T-helper 1 cell treated with Interleukin-12 subunit alpha and Interleukin-12 subunit beta and Interleukin-4 antibody, amounts not matched to agents 30 ng/mL and 1 ng/mL, for 36 hours (primary cell): Measurements from ENCODE around the gene AMDHD2. TPM values are rescaled to one million over a fixed set of nuclear protein-coding genes. Genes with fewer than 3 reads are reported as not detected.

Experiments used
- intact Hi-C: fragments of 100-400 bp; cut with micrococcal nuclease; formaldehyde crosslinking; loops from one replicate; pipeline ENCODE4 v1.15.1; 2024
- total RNA-seq: library from RNA; stranded (reverse); gene quantifications from 2 replicates; pipeline ENCODE4 v1.2.3, GENCODE V29; 2022

AMDHD2 gene
- total RNA-seq, 1 donor from 2014 or later, result 54.0 TPM

- intact Hi-C loops, result no loop called here
Observed at GRCh38 chr16:2482708-2483534, 37.2 kb upstream of the AMDHD2 start.

GRCh38 chr16:2483939-2484897 lies 36.0 kb upstream of the AMDHD2 start:
- intact Hi-C loops, result no loop called here

DNA sequence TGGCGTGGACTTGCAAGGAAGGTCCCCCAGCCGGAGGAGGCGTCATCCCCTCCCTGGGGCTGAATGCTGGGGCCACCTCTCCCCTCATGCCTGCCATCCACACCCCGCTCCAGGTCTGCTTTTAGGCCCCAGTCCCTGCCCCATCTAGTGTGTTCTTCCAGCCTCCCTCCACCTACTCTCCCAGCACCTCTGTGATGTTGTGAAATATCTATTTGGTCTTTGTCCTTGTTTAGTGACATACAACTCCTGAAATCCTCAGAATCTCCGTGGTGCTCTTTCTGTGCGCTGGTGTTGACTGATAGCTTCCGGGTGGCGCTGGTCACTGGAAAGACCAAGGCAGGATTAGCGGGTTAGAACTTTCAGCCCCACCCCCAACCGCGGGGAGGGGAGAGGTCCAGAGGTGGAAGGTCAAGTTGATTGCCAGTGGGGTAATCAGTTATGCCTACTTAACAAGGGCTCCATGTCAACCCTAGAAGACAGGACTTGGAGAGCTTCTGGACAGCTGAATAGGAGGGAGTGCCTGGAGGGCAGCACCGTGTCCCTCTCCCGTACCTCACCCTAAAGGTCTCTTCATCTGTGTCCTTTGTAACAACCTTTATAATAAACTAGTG lies 35.2 kb upstream of the AMDHD2 start:
- intact Hi-C loops, result loop anchor here (5.0 kb wide), 1 partner anchor 143 kb away; the partner anchor contains the start of gene ABCA3

DNA sequence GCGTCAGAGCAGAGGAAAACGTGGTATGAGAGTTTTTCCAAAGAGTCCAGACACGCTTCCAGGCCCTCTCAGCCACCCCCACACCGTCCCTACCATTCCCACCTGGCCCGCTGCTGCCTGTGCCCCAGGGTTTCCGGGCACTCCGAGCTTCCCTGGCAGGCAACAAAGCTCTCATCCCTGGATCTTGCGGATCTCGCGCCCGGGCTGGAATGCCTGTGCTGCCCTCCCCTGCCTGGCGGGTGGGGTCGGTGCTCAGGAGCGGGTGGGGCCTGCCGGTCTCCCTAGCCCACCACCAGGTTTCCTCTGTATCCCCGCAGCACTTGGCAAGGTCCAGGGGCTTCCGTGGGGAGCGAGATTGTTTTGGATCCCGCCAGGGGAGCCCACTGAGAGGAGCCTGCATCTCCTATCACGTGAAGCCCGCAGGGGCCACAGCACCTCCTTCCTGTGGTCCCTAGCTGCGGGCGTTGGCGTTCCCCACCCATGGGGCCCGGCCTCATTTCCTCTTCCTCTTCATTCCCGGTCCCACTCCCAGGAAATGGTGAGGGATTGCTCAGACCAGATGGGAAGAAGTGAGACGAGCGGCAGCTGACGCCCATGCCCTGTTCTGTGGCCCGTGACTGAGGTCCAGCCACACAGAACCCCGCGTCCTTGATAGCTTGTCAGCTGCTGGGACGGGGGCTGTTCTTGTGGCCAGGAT lies 34.2 kb upstream of the AMDHD2 start:
- intact Hi-C loops, result loop anchor here (5.0 kb wide), 1 partner anchor 144 kb away; the partner anchor contains the start of gene ABCA3

DNA sequence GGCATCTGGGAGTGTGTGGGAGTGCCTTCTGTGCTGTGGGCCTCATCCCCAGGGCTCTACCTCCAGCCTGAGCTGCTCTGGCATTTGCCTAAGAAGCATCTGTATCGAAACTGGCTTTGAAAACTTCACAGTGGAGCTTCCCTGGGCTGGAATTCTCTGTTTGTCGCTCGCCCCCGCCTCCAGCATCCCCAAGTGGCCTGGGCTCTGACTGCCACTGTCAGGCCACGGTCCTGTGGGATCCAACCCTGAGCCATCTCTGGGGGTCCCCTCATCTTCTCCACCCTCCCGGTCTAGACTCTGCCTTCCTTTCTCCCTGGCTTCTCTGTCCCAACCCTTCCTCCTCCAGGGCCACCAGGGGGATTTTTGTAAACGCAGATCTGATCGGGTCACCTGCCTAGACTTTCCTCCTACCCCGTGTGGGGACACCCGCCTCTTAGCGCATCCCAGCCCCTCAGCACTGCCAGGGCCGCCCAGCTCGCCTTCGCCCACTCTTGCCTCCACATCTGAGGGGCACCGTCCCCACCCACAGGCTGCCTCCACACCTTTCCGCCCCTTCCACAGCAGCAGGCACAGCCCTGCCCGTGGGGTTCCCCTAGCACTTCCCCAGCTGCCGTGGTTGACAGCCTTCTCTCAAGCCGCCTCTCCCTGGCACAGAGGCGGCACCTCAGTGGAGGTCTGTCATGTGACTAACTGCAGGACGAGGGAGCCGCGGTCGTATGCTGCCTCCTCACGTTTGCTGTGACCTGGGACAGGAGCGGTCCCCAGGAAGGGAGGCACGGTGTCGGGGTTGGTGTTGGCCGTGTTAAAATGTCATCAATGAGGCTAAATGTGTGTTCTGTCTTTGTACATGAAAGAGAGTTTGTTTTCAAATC lies 33.3 kb upstream of the AMDHD2 start:
- intact Hi-C loops, result loop anchor here (1.0 to 5.0 kb wide), 2 partner anchors 14 to 145 kb away; partner anchors contain the start of gene ABCA3

GRCh38 chr16:2487517-2487842 lies 32.7 kb upstream of the AMDHD2 start:
- intact Hi-C loops, result loop anchor here (1.0 to 5.0 kb wide), 2 partner anchors 14 to 145 kb away; partner anchors contain the start of gene ABCA3

- intact Hi-C loops, result loop anchor here (1.0 to 5.0 kb wide), 2 partner anchors 13 to 146 kb away; partner anchors contain the start of gene ABCA3
Observed at GRCh38 chr16:2487903-2488531, 32.2 kb upstream of the AMDHD2 start.

DNA sequence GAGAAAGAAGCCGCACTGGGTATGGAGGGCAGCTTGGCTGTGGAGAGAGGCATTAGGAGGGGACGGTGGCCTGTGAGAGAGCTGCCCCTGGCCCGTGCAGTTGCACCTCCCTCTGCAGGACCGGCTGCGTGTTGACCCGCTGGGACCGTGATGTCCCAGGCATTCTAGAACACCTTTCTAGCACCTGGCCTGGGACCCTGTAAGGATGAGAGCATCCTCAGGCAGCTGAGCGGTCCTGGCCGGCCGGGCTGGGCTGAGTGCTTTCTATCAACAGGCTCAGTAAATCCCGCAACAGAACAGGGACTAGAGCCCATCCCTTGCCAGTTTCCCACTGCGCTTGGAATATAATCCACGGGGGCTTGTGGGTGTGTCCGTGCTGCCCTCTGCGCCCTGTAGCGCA lies 30.6 kb upstream of the AMDHD2 start:
- intact Hi-C loops, result loop anchor here (5.0 kb wide), 1 partner anchor 147 kb away; the partner anchor contains the start of gene ABCA3

DNA sequence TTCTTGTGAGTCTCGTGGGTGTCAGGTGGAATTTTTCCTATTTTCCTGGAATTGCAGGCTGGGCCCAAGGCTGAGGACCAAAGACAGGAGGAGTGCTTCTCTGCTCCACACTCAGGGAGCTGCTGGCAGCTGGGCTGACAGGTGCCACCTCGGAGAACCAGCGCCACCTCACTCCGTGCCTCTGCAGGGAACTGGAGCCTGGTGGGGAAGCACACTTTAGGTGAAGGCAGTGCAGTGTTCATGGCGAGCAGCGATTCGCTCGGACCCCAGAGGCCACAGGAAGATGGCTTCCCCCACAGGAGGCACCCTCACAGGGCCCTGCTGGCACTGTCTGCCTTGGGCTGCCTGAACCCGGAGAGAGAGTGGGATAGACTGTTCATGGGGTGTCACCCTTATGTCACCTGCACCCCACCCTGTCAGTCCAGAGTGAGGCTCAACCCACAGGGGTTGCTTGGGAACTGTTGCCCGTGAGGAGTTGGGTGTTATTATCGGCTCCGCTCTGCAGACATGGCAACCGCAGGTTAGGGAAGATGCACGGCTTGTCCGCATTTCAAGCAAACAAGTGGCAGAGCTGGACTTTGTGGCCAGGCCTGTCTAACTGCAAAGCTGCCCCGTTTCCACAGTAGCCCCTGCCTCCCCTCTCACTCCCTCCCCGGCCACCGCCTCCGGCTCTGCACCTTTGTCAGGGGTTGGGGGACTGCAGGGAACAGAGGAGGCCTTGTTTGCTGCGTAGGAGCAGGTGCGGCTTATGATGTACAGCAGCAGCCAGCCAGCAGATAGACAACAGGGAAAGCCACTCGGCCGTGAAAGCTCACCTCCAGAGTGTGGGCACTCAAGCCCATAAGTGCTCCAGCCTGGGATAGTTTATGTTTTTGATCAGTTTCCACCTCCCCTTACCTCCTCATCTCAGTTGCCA lies 29.7 kb upstream of the AMDHD2 start:
- intact Hi-C loops, result no loop called here

GRCh38 chr16:2492292-2492691 lies 27.9 kb upstream of the AMDHD2 start:
- intact Hi-C loops, result no loop called here

- intact Hi-C loops, result no loop called here
Observed at GRCh38 chr16:2493605-2494004, 26.6 kb upstream of the AMDHD2 start.

- intact Hi-C loops, result no loop called here
Observed at GRCh38 chr16:2494616-2495015, 25.6 kb upstream of the AMDHD2 start.

GRCh38 chr16:2495041-2495440 lies 25.1 kb upstream of the AMDHD2 start:
- intact Hi-C loops, result no loop called here

DNA sequence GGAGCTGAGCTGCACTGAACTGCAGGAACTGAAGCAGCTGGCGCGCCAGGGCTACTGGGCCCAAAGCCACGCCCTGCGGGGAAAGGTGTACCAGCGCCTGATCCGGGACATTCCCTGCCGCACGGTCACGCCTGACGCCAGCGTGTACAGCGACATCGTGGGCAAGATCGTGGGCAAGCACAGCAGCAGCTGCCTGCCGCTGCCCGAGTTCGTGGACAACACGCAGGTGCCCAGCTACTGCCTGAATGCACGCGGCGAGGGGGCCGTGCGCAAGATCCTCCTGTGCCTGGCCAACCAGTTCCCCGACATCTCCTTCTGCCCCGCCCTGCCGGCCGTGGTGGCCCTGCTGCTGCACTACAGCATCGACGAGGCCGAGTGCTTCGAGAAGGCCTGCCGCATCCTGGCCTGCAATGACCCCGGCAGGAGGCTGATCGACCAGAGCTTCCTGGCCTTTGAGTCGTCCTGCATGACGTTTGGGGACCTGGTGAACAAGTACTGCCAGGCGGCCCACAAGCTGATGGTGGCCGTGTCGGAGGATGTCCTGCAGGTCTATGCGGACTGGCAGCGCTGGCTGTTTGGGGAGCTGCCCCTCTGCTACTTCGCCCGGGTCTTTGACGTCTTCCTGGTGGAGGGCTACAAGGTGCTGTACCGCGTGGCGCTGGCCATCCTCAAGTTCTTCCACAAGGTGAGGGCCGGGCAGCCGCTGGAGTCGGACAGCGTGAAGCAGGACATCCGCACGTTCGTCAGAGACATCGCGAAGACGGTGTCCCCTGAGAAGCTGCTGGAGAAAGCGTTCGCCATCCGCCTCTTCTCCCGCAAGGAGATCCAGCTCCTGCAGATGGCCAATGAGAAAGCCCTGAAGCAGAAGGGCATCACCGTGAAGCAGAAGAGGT lies 23.7 kb upstream of the AMDHD2 start:
- intact Hi-C loops, result no loop called here

- intact Hi-C loops, result no loop called here
Observed at GRCh38 chr16:2497116-2497630, 23.0 kb upstream of the AMDHD2 start.

GRCh38 chr16:2497695-2498484 lies 22.3 kb upstream of the AMDHD2 start:
- intact Hi-C loops, result no loop called here
